HK-2 (cell line): ENCODE measurements around the gene POLDIP3.

Experiments used
- DNase-seq: peaks from one replicate; pipeline ENCODE4 v3.0.0-alpha.2; 2018; ENCODE audit not compliant: unreplicated experiment

The POLDIP3 gene

GRCh38 chr22:42614312-42615091 lies at the start of gene POLDIP3:
POLDIP3 (minus strand) TSS chr22:42614883; CDS start chr22:42614857, 26 bp downstream.
- DNase-seq = peak; percentile 97

- DNase-seq = peak; percentile 79
Measured at GRCh38 chr22:42661985-42662831, 47.5 kb upstream of the POLDIP3 start.

GRCh38 chr22:42656578-42656977 lies 41.9 kb upstream of the POLDIP3 start:
- DNase-seq = no peak

GRCh38 chr22:42655693-42656092 lies 41.0 kb upstream of the POLDIP3 start:
- DNase-seq = no peak

GRCh38 chr22:42654436-42655073 lies 39.9 kb upstream of the POLDIP3 start:
- no peak for DNase-seq

- no peak for DNase-seq
Measured at GRCh38 chr22:42653999-42654398, 39.3 kb upstream of the POLDIP3 start.

- DNase-seq = no peak
Measured at GRCh38 chr22:42651134-42651533, 36.5 kb upstream of the POLDIP3 start.

- peak; percentile 83 for DNase-seq
Measured at GRCh38 chr22:42649246-42650099, 34.8 kb upstream of the POLDIP3 start, which contains the start of gene CYB5R3. CYB5R3 (minus strand) TSS chr22:42649392; CDS start chr22:42649315, 77 bp downstream.

- peak; percentile 52 for DNase-seq
Measured at GRCh38 chr22:42648368-42649245, 33.9 kb upstream of the POLDIP3 start.

- no peak for DNase-seq
Measured at GRCh38 chr22:42648017-42648367, 33.3 kb upstream of the POLDIP3 start.

GRCh38 chr22:42646569-42647525 lies 32.2 kb upstream of the POLDIP3 start:
- no peak for DNase-seq

- DNase-seq = no peak
Measured at GRCh38 chr22:42645938-42646568, 31.4 kb upstream of the POLDIP3 start.

GRCh38 chr22:42645341-42645937 lies 30.8 kb upstream of the POLDIP3 start:
- no peak for DNase-seq

GRCh38 chr22:42644422-42645340 lies 30.0 kb upstream of the POLDIP3 start:
- DNase-seq = no peak

- DNase-seq = no peak
Measured at GRCh38 chr22:42643634-42644421, 29.1 kb upstream of the POLDIP3 start.
